OCI-LY7 (cell line): ENCODE data around the gene AUTS2.

ENCODE experiments used
- CTCF ChIP-seq: fragments of 200-600 bp; sonication (generic); conservative IDR thresholded peaks from 2 replicates; pipeline ENCODE4 v1.5.1; 2014; ENCODE audit warnings: mild to moderate bottlenecking, antibody characterized with exemption, low read length, moderate library complexity, mixed read lengths
- EZH2phosphoT487 ChIP-seq: fragments of 200-600 bp; sonication (generic); IDR thresholded peaks from 2 replicates; pipeline ENCODE4 v1.6.1; 2018; ENCODE audit warnings: low read depth, borderline replicate concordance, mild to moderate bottlenecking, mixed run types, antibody characterized with exemption, low read length, moderate library complexity, mixed read lengths

- no peak for TF ChIP-seq CTCF
- TF ChIP-seq EZH2phosphoT487, result no peak
Measured at GRCh38 chr7:70502117-70502863, 904.0 kb downstream of the AUTS2 start.
